Gastrocnemius medialis (tissue), 4 donors: Measurements from ENCODE around the gene KLHL35.

Experiments used
- CTCF ChIP-seq, 5 experiments: fragments of 450-650 bp in 3 of 5; fragments of 200-600 bp in 2 of 5; sonication (generic) in 2 of 5; IDR thresholded peaks in 4 of 5; conservative IDR thresholded peaks in 1 of 5; 1 replicate in 4 of 5; 2 replicates in 1 of 5; pipeline ENCODE4 v1.5.1; 2016 to 2019; ENCODE audit warnings: antibody characterized with exemption in 5 of 5, mild to moderate bottlenecking in 3 of 5, moderate library complexity in 3 of 5
- POLR2A ChIP-seq, 2 donors: fragments of 450-650 bp; IDR thresholded peaks; one replicate each; pipeline ENCODE4 v1.6.1; 2017; ENCODE audit warnings: antibody characterized with exemption in 2 of 2, mild to moderate bottlenecking in 2 of 2, moderate library complexity in 2 of 2

- TF ChIP-seq CTCF (IDR thresholded peaks at IDR 0.05 in 4 of 5, conservative IDR thresholded peaks at IDR 0.05 in 1 of 5) = no peak
- TF ChIP-seq POLR2A (IDR thresholded peaks at IDR 0.05) = no peak
Observed at GRCh38 chr11:75433443-75433842, 440 bp upstream of the KLHL35 start.
